GM12878 (cell line): ENCODE data around the gene LRRC7.

Source experiments
- EP300 ChIP-seq, 2 experiments: fragments of 150-350 bp in 1 of 2; IDR thresholded peaks; 2 replicates each; pipeline ENCODE4 v1.6.1; 2011 to 2012; ENCODE audit warnings: low read depth in 2 of 2, low read length in 2 of 2, borderline replicate concordance in 1 of 2, improper control_type of control experiment in 1 of 2, inconsistent platforms in 1 of 2; ENCODE audit not compliant: control insufficient read depth in 1 of 2
- ESRRA ChIP-seq: IDR thresholded peaks from 2 replicates; pipeline ENCODE4 v1.6.1; 2012; ENCODE audit warnings: mild to moderate bottlenecking, low read length, improper control_type of control experiment
- JUND ChIP-seq: IDR thresholded peaks from 2 replicates; pipeline ENCODE4 v1.6.1; 2012; ENCODE audit warnings: low read depth, mild to moderate bottlenecking, low read length, improper control_type of control experiment, moderate library complexity
- NR2C2 ChIP-seq: IDR thresholded peaks from 2 replicates; pipeline ENCODE4 v1.6.1; 2011; ENCODE audit warnings: borderline replicate concordance, low read depth; ENCODE audit not compliant: control insufficient read depth, insufficient read length
- POLR2A ChIP-seq: IDR thresholded peaks from 2 replicates; pipeline ENCODE4 v1.6.1; 2011; ENCODE audit warnings: low read depth, mild to moderate bottlenecking, low read length
- POLR2AphosphoS5 ChIP-seq: IDR thresholded peaks from 2 replicates; pipeline ENCODE4 v1.6.1; 2011; ENCODE audit warnings: mild to moderate bottlenecking, low read length, inconsistent platforms
- TF ChIP-seq, protein P1 (sequence below): IDR thresholded peaks from 2 replicates; pipeline ENCODE4 v1.6.1; 2012; ENCODE audit warnings: low read depth, low read length, improper control_type of control experiment
- TF ChIP-seq, protein P2 (sequence below), 3 experiments: IDR thresholded peaks in 2 of 3; conservative IDR thresholded peaks in 1 of 3; 2 replicates each; pipeline ENCODE4 v1.5.1; 2011; ENCODE audit warnings: low read depth in 3 of 3, low read length in 3 of 3, mild to moderate bottlenecking in 3 of 3, control low read depth in 2 of 3, moderate library complexity in 2 of 3, inconsistent platforms in 1 of 3, mixed read lengths in 1 of 3; ENCODE audit not compliant: control insufficient read depth in 2 of 3, insufficient read depth in 1 of 3; ENCODE audit errors: extremely low read depth in 1 of 3

DNA sequence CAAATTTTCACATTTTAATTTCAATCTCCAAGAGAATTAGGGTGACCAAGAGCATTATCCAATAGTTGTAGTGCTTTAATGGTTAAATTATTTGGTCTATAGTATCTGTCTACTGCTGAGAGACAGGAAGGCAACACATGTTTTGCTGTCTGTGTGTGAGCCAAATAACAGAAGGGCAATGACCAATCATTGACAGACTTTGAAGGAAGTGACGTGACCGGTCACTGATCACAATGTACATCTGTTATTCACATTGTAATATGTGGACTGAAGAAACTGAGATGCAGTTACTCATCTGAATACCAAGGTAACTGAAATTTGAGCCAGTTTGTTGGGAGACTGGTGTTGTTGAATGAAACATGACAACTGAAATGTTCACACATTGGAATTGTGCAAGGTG lies 440.9 kb downstream of the LRRC7 start:
- no peak for TF ChIP-seq NR2C2
- no peak for TF ChIP-seq POLR2A
- TF ChIP-seq, protein P1, sequence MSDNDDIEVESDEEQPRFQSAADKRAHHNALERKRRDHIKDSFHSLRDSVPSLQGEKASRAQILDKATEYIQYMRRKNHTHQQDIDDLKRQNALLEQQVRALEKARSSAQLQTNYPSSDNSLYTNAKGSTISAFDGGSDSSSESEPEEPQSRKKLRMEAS = no peak
- TF ChIP-seq POLR2AphosphoS5 = no peak
- no peak for TF ChIP-seq ESRRA
- TF ChIP-seq EP300 (IDR thresholded peaks at IDR 0.05; ENCODE audit: borderline replicate concordance in 1 of 2, control insufficient read depth in 1 of 2, low read depth in 2 of 2, low read length in 2 of 2) = no peak
- TF ChIP-seq, protein P2, sequence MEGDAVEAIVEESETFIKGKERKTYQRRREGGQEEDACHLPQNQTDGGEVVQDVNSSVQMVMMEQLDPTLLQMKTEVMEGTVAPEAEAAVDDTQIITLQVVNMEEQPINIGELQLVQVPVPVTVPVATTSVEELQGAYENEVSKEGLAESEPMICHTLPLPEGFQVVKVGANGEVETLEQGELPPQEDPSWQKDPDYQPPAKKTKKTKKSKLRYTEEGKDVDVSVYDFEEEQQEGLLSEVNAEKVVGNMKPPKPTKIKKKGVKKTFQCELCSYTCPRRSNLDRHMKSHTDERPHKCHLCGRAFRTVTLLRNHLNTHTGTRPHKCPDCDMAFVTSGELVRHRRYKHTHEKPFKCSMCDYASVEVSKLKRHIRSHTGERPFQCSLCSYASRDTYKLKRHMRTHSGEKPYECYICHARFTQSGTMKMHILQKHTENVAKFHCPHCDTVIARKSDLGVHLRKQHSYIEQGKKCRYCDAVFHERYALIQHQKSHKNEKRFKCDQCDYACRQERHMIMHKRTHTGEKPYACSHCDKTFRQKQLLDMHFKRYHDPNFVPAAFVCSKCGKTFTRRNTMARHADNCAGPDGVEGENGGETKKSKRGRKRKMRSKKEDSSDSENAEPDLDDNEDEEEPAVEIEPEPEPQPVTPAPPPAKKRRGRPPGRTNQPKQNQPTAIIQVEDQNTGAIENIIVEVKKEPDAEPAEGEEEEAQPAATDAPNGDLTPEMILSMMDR (IDR thresholded peaks at IDR 0.05 in 2 of 3, conservative IDR thresholded peaks at IDR 0.05 in 1 of 3; ENCODE audit: control insufficient read depth in 2 of 3, extremely low read depth in 1 of 3, insufficient read depth in 1 of 3, low read depth in 3 of 3, low read length in 3 of 3) = no peak
- no peak for TF ChIP-seq JUND
